Right lobe of liver (tissue), 6 donors: ENCODE data around the gene GBP5. TPM values are rescaled to one million over a fixed set of nuclear protein-coding genes. Genes with fewer than 3 reads are reported as not detected.

Experiments used
- ATAC-seq, 4 donors: fragments of 200-7000 bp; cut with Tn5 transposase; one replicate each; pipeline ENCODE4 v1.9.1; 2020; ENCODE audit warnings: mild to moderate bottlenecking in 4 of 4, moderate library complexity in 4 of 4
- DNase-seq, 3 donors: peaks; one replicate each; pipeline ENCODE4 v3.0.0-alpha.2; 2020
- H3K27ac ChIP-seq, 3 donors: fragments of 200-600 bp; one replicate each; pipeline ENCODE4 v1.8.0; 2022
- H3K27me3 ChIP-seq, 2 donors: fragments of 200-600 bp; one replicate each; pipeline ENCODE4 v1.8.0; 2022
- H3K36me3 ChIP-seq, 4 donors: fragments of 200-600 bp; sonication (generic) in 1 of 4; one replicate each; pipeline versions ENCODE4 v1.5.1 to v1.8.0; 2017 to 2022; ENCODE audit warnings: control low read depth in 1 of 4
- H3K4me1 ChIP-seq, 4 donors: fragments of 200-600 bp; sonication (generic) in 1 of 4; one replicate each; pipeline versions ENCODE4 v1.5.1 to v1.8.0; 2017 to 2022; ENCODE audit warnings: control low read depth in 1 of 4
- H3K4me3 ChIP-seq, 3 donors: fragments of 200-600 bp; one replicate each; pipeline ENCODE4 v1.8.0; 2022
- H3K9me3 ChIP-seq, 4 donors: fragments of 200-600 bp; sonication (generic) in 1 of 4; one replicate each; pipeline versions ENCODE4 v1.5.1 to v1.8.0; 2017 to 2022; ENCODE audit warnings: control low read depth in 1 of 4
- CTCF ChIP-seq, 4 donors: fragments of 200-600 bp in 3 of 4; fragments of 450-650 bp in 1 of 4; IDR thresholded peaks; one replicate each; pipeline versions ENCODE4 v1.5.1 to v1.8.0; 2016 to 2022; ENCODE audit warnings: antibody characterized with exemption in 4 of 4, mild to moderate bottlenecking in 2 of 4
- POLR2A ChIP-seq: fragments of 450-650 bp; IDR thresholded peaks from one replicate; pipeline ENCODE4 v1.6.1; 2017; ENCODE audit warnings: antibody characterized with exemption, mild to moderate bottlenecking
- WGBS: methylation state at CpG from one replicate; pipeline ENCODE4 v1.1.6; 2018; ENCODE audit warnings: low coverage, low lambda C conversion rate; ENCODE audit not compliant: insufficient coverage; ENCODE audit errors: missing lambda C conversion rate; 5-methylcytosine and 5-hydroxymethylcytosine counted together
- intact Hi-C, 2 donors: fragments of 100-400 bp; cut with DNase I; formaldehyde crosslinking; loops; one replicate each; pipeline versions ENCODE4 v1.11.2 to v1.14.1; 2022
- total RNA-seq, 6 experiments: library from RNA; depleted of rRNA in 2 of 6; stranded (reverse); fragments of >200 nt in 2 of 6; fragmentation: NEBNext Ultra II Directional in 3 of 6; extraction: Animal tissue kit (Norgen Biotek cat#: 25700) in 3 of 6; gene quantifications; one replicate each; pipeline versions ENCODE4 v1.1.0 to v1.2.4, GENCODE V29; 2016 to 2023
- donor health status: DM: no; HTN: yes; CAD: no.
- donor health status: DM: no; HTN: no; CAD: no.
- donor health status: DM: no; HTN: no; CAD: no.
- donor health status: DM: no; HTN: yes; CAD: no.
- donor health status: DM: no; HTN: yes; CAD: no.

The GBP5 gene
- total RNA-seq, 6 experiments from 2014 or later, result 0.44 to 5.0 (median 1.5) TPM

- DNase-seq, result no peak
- 100% methylated on average over 1 of the region's 1 CpG for WGBS
- Histone ChIP-seq H3K27me3 (no peaks in the 10 kb centered on the region), H3K9me3 (no peaks in the 10 kb centered on the region), H3K4me1 (peaks cover 0 to 9% (median 0%) of the 10 kb centered on the region in 4 donors), H3K27ac (no peak overlapping the region), H3K4me3 (no peak overlapping the region), H3K36me3 (no peaks in the 10 kb centered on the region)
- ATAC-seq, result no peak
- TF ChIP-seq CTCF (IDR thresholded peaks at IDR 0.05) (no peak), POLR2A (no peak)
- intact Hi-C loops, result no loop called here
These were observed 2.2 kb downstream of the GBP5 start for GRCh38 chr1:89270423-89270822.

- Histone ChIP-seq H3K27ac (no peak overlapping the region), H3K4me3 (no peak overlapping the region), H3K27me3 (no peaks in the 10 kb centered on the region), H3K9me3 (no peaks in the 10 kb centered on the region), H3K36me3 (no peaks in the 10 kb centered on the region), H3K4me1 (peaks cover 0 to 2% (median 0%) of the 10 kb centered on the region in 4 donors)
- no peak for DNase-seq
- intact Hi-C loops, result no loop called here
- TF ChIP-seq CTCF (IDR thresholded peaks at IDR 0.05), result no peak
- TF ChIP-seq POLR2A, result no peak
- no peak for ATAC-seq
- WGBS, result 71% methylated on average over 4 of the region's 5 CpGs
These were observed 3.4 kb downstream of the GBP5 start for GRCh38 chr1:89269277-89269676.

- 19% methylated on average over 2 of the region's 2 CpGs for WGBS
- TF ChIP-seq POLR2A (no peak), CTCF (IDR thresholded peaks at IDR 0.05) (no peak)
These were observed 10.0 kb downstream of the GBP5 start for GRCh38 chr1:89262643-89263042.

GRCh38 chr1:89261926-89262515 lies 10.6 kb downstream of the GBP5 start:
- TF ChIP-seq CTCF (IDR thresholded peaks at IDR 0.05) (no peak), POLR2A (no peak)
- DNase-seq (no peak), ATAC-seq (peak; percentile 33 to 61 (median 40))
- WGBS, result 64% methylated on average over 5 of the region's 6 CpGs
- H3K4me3 ChIP-seq, result no peak overlapping the region
- no peaks in the 10 kb centered on the region for H3K9me3 ChIP-seq
- no peaks in the 10 kb centered on the region for H3K36me3 ChIP-seq
- H3K27me3 ChIP-seq, result no peaks in the 10 kb centered on the region
- H3K27ac ChIP-seq, result peak overlapping the region in 2 of 3 donors; percentile 11 to 25
- H3K4me1 ChIP-seq, result no peaks in the 10 kb centered on the region
- intact Hi-C loops, result no loop called here

More at GRCh38 chr1:89262643-89263042, 10.0 kb downstream of the GBP5 start:
- H3K27me3 ChIP-seq, result no peaks in the 10 kb centered on the region
- ATAC-seq (peak; percentile 54 to 81 (median 68)), DNase-seq (no peak)
- H3K36me3 ChIP-seq, result no peaks in the 10 kb centered on the region
- H3K4me1 ChIP-seq, result no peaks in the 10 kb centered on the region
- no peaks in the 10 kb centered on the region for H3K9me3 ChIP-seq
- no peak overlapping the region for H3K4me3 ChIP-seq
- intact Hi-C loops, result no loop called here
- H3K27ac ChIP-seq, result peak overlapping the region in 1 of 3 donors; percentile 25
